Suprapubic skin (tissue), 4 donors: Measurements from ENCODE around the gene PCDHA9.

Source experiments
- POLR2A ChIP-seq, 2 donors: fragments of 450-650 bp; IDR thresholded peaks; one replicate each; pipeline ENCODE4 v1.6.1; 2017; ENCODE audit warnings: antibody characterized with exemption in 2 of 2, mild to moderate bottlenecking in 2 of 2, moderate library complexity in 2 of 2
- POLR2AphosphoS5 ChIP-seq, 3 donors: sonication (generic); formaldehyde crosslinking; IDR thresholded peaks; one replicate each; pipeline ENCODE4 v1.6.1; 2017; ENCODE audit warnings: antibody characterized with exemption in 3 of 3
- TF ChIP-seq, protein P1 (sequence below), 2 donors: fragments of 200-600 bp in 1 of 2; fragments of 450-650 bp in 1 of 2; sonication (generic) in 1 of 2; IDR thresholded peaks; one replicate each; pipeline ENCODE4 v1.5.1; 2016 to 2019; ENCODE audit warnings: antibody characterized with exemption in 2 of 2, mild to moderate bottlenecking in 1 of 2, moderate library complexity in 1 of 2

DNA sequence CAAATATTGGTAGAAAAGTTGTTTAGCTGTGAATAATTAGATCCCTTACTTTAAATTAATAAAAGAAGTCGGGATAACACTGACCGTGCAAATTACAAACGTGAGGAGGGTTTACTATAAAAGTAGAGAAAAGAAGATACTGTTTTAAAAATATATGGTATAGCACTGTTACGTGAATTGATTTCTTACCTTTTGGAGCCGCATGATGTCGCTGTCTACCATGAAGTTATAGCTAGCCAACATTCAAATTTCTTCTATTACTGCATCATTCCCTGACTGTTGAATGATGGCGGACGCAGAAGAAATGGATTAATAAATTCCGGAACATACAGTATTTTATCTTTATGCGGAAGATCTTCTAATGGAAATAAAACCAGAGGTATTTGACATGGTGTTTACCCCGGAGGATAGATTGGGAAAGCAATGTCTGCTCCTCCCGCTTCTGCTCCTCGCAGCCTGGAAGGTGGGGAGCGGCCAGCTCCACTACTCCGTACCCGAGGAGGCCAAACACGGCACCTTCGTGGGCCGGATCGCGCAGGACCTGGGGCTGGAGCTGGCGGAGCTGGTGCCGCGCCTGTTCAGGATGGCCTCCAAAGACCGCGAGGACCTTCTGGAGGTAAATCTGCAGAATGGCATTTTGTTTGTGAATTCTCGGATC is 20.3 kb upstream of the PCDHA9 start, which contains the start of gene PCDHA6:
- TF ChIP-seq, protein P1, sequence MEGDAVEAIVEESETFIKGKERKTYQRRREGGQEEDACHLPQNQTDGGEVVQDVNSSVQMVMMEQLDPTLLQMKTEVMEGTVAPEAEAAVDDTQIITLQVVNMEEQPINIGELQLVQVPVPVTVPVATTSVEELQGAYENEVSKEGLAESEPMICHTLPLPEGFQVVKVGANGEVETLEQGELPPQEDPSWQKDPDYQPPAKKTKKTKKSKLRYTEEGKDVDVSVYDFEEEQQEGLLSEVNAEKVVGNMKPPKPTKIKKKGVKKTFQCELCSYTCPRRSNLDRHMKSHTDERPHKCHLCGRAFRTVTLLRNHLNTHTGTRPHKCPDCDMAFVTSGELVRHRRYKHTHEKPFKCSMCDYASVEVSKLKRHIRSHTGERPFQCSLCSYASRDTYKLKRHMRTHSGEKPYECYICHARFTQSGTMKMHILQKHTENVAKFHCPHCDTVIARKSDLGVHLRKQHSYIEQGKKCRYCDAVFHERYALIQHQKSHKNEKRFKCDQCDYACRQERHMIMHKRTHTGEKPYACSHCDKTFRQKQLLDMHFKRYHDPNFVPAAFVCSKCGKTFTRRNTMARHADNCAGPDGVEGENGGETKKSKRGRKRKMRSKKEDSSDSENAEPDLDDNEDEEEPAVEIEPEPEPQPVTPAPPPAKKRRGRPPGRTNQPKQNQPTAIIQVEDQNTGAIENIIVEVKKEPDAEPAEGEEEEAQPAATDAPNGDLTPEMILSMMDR (IDR thresholded peaks at IDR 0.05), result no peak
- TF ChIP-seq POLR2A (IDR thresholded peaks at IDR 0.05) (no peak), POLR2AphosphoS5 (IDR thresholded peaks at IDR 0.05) (no peak)
